GM12878 (cell line): Measurements from ENCODE around the gene IL17RA. TPM values are rescaled to one million over a fixed set of nuclear protein-coding genes. Genes with fewer than 3 reads are reported as not detected.

ENCODE experiments used
- ATAC-seq: fragments of 200-7000 bp; cut with Tn5 transposase; 3 replicates; pipeline ENCODE4 v1.9.1; 2020; ENCODE audit warnings: mild to moderate bottlenecking, moderate library complexity
- BruUV-seq: library from RNA; stranded (reverse); fragments of 400-500 nt; replicated peaks from 2 replicates; lab custom pipeline; 2021; lab: Mats Ljungman, UMichigan
- CTCF ChIA-PET: fragments of 300-600 bp; sonication (Branson Sonifier 250); formaldehyde crosslinking; extraction: SDS; loops from one replicate; lab custom pipeline; 2021; ENCODE audit warnings: inconsistent platforms; lab: Yijun Ruan, JAX
- POLR2A ChIA-PET: fragments of 350-600 bp; formaldehyde crosslinking; extraction: SDS; loops from one replicate; lab custom pipeline; 2021; ENCODE audit warnings: inconsistent platforms; lab: Charles Lee
- RAD21 ChIA-PET: fragments of 300-600 bp; sonication (Branson Sonifier 250); formaldehyde crosslinking; loops from one replicate; lab custom pipeline; 2023; ENCODE audit warnings: antibody characterized with exemption; ENCODE audit not compliant: unreplicated experiment; lab: Charles Lee
- SMC1A ChIA-PET: fragments of 300-600 bp; sonication (Branson Sonifier 250); formaldehyde crosslinking; loops from one replicate; lab custom pipeline; 2023; ENCODE audit not compliant: unreplicated experiment, uncharacterized antibody; lab: Charles Lee
- DNase-seq: peaks from one replicate; pipeline ENCODE4 v3.0.0-alpha.2; 2011; ENCODE audit warnings: low read depth, low spot score
- FAIRE-seq: peaks from 3 replicates; lab custom pipeline; 2011; peaks lifted over from hg19 to GRCh38; lab: Jason Lieb, UNC
- H2AFZ ChIP-seq: 2 replicates; pipeline ENCODE4 v1.6.0; 2011; ENCODE audit warnings: low read depth, low read length, control low read depth; ENCODE audit not compliant: control insufficient read depth
- H3K27ac ChIP-seq: 2 replicates; pipeline ENCODE4 v1.5.1; 2011; ENCODE audit warnings: control low read depth; ENCODE audit not compliant: control insufficient read depth, insufficient read depth
- H3K27me3 ChIP-seq, 2 experiments: replicated peaks in 1 of 2; 2 replicates each; pipeline versions ENCODE4 v1.6.0 to v1.6.1; 2011; ENCODE audit warnings: low read length in 1 of 2; ENCODE audit not compliant: control insufficient read depth in 2 of 2, insufficient read depth in 2 of 2
- H3K36me3 ChIP-seq, 2 experiments: 2 replicates each; pipeline ENCODE4 v1.5.1; 2011; ENCODE audit warnings: low read length in 1 of 2; ENCODE audit not compliant: control insufficient read depth in 2 of 2, insufficient read depth in 2 of 2
- H3K4me1 ChIP-seq: 2 replicates; pipeline ENCODE4 v1.6.1; 2011; ENCODE audit warnings: mild to moderate bottlenecking, low read length, moderate library complexity, mixed read lengths; ENCODE audit not compliant: control insufficient read depth, insufficient read depth
- H3K4me2 ChIP-seq: 2 replicates; pipeline ENCODE4 v1.6.0; 2011; ENCODE audit warnings: control low read depth; ENCODE audit not compliant: control insufficient read depth, insufficient read depth
- H3K4me3 ChIP-seq: fragments of 200-600 bp; sonication (generic); 2 replicates; pipeline ENCODE4 v1.5.1; 2016
- H3K79me2 ChIP-seq: 2 replicates; pipeline ENCODE4 v1.6.0; 2011; ENCODE audit warnings: low read length; ENCODE audit not compliant: control insufficient read depth, insufficient read depth
- H3K9ac ChIP-seq: 2 replicates; pipeline ENCODE4 v1.8.0; 2011; ENCODE audit warnings: low read length, control low read depth, mixed read lengths; ENCODE audit not compliant: control insufficient read depth, insufficient read depth
- H3K9me3 ChIP-seq: replicated peaks from 3 replicates; pipeline ENCODE4 v1.5.1; 2011; ENCODE audit warnings: mild to moderate bottlenecking, low read length; ENCODE audit not compliant: control insufficient read depth, insufficient read depth
- H4K20me1 ChIP-seq: 2 replicates; pipeline ENCODE4 v1.6.0; 2011; ENCODE audit not compliant: control insufficient read depth, insufficient read depth
- EZH2 ChIP-seq: IDR thresholded peaks from 2 replicates; pipeline ENCODE4 v1.6.1; 2012; ENCODE audit warnings: low read depth, mild to moderate bottlenecking, control low read depth, inconsistent platforms, low read length, borderline replicate concordance; ENCODE audit not compliant: control insufficient read depth
- GABPA ChIP-seq: IDR thresholded peaks from 2 replicates; pipeline ENCODE4 v1.6.1; 2014; ENCODE audit warnings: antibody characterized with exemption, low read depth, mild to moderate bottlenecking, inconsistent platforms
- MEF2B ChIP-seq: fragments of 450-650 bp; IDR thresholded peaks from 2 replicates; pipeline ENCODE4 v1.6.1; 2018; ENCODE audit warnings: mild to moderate bottlenecking, moderate library complexity; ENCODE audit not compliant: partially characterized antibody, poor library complexity, severe bottlenecking
- SIN3A ChIP-seq: IDR thresholded peaks from 2 replicates; pipeline ENCODE4 v1.6.1; 2012; ENCODE audit warnings: low read depth, low read length, improper control_type of control experiment
- TCF3 ChIP-seq: IDR thresholded peaks from 2 replicates; pipeline ENCODE4 v1.6.1; 2012; ENCODE audit warnings: low read depth, mild to moderate bottlenecking, low read length, borderline replicate concordance; ENCODE audit not compliant: insufficient read depth
- WGBS: methylation state at CpG from one replicate; pipeline ENCODE4 v1.1.6; 2016; ENCODE audit warnings: low lambda C conversion rate; ENCODE audit not compliant: insufficient replicate concordance, insufficient coverage; ENCODE audit errors: missing lambda C conversion rate; 5-methylcytosine and 5-hydroxymethylcytosine counted together
- in situ Hi-C: fragments of 300-500 bp; cut with MboI; formaldehyde crosslinking; loops from 9 replicates; pipeline ENCODE4 v1.14.3; 2018; ENCODE audit warnings: mixed read lengths
- intact Hi-C: fragments of 100-400 bp; cut with micrococcal nuclease; formaldehyde crosslinking; loops from one replicate; pipeline ENCODE4 v1.14.2; 2022; ENCODE audit not compliant: unreplicated experiment
- polyA plus RNA-seq, 11 experiments: library from polyadenylated mRNA; depleted of rRNA in 4 of 11; unstranded in 6 of 11; stranded (reverse) in 5 of 11; fragments of >200 nt; fragmentation: Nextera tagmentation in 4 of 11; fragmentation: Illumina TruSeq in 1 of 11; extraction: Ambion mirVana in 4 of 11; extraction: Trizol in 1 of 11; gene quantifications; 1 replicate in 1 of 11; 2 replicates in 10 of 11; pipeline versions ENCODE4 v1.2.1 to v1.2.3, GENCODE V29; 2011 to 2016; ENCODE audit warnings: inconsistent platforms in 2 of 11, missing spikeins in 2 of 11, low read depth in 1 of 11
- total RNA-seq, 4 experiments: library from RNA; depleted of rRNA in 3 of 4; stranded (reverse); fragments of >200 nt in 3 of 4; fragmentation: Illumina TruSeq in 1 of 4; extraction: Trizol in 1 of 4; gene quantifications; 2 replicates each; pipeline versions ENCODE4 v1.2.1 to v1.2.3, GENCODE V29; 2013 to 2021
- TF ChIP-seq, protein P1 (sequence below): fragments of 450-650 bp; IDR thresholded peaks from 2 replicates; pipeline ENCODE4 v1.6.1; 2014; ENCODE audit warnings: mild to moderate bottlenecking
- TF ChIP-seq, protein P2 (sequence below): fragments of 450-650 bp; formaldehyde crosslinking; IDR thresholded peaks from 2 replicates; pipeline ENCODE4 v1.4.0; 2022; ENCODE audit warnings: mild to moderate bottlenecking, moderate library complexity

Gene IL17RA
- total and polyA plus RNA-seq, 10 of the 15 experiments (the other 5 are each of a cell fraction or from before 2014, with no cell fraction given) = 0.71 to 10.2 (median 4.2) TPM

DNA sequence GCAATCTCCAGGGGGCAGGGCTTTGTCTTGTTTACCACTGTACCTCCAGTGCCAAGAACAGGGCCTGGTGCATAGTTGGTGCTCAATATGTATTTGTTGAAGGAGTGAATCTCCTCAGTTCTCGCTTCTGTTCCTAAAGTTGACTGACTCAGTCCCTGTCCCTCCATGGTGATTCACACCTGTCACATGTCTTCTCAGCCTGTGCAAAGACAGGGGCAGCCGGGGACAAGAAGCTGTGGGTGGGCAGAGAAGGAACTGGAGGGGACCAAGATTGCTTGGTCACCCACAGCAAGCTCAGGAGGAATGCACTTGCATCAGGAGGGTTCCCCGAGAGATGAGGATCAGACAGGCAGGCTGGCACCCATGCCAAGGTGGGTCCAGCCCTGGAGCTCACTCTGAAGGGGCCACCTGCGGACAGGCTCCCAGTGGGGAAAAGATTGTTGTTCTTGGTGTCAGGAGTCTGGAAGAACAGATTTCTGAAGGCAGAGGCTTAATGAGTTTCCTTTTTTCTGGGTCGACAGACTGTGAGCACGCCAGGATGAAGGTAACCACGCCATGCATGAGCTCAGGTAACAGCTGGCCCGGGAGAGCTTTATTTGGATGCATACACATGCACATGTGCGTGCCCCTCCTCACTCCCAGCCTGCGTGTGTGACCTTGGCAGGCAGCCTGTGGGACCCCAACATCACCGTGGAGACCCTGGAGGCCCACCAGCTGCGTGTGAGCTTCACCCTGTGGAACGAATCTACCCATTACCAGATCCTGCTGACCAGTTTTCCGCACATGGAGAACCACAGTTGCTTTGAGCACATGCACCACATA lies 16.9 kb downstream of the IL17RA start:
- Histone ChIP-seq H3K9me3 (no peaks in the 10 kb centered on the region), H2AFZ (no peak overlapping the region), H3K9ac (no peak overlapping the region), H3K4me3 (no peak overlapping the region), H3K4me2 (no peak overlapping the region), H4K20me1 (no peaks in the 10 kb centered on the region), H3K79me2 (no peaks in the 10 kb centered on the region), H3K4me1 (peaks cover 19% of the 10 kb centered on the region), H3K27me3 (no peaks in the 10 kb centered on the region), H3K27ac (no peak overlapping the region), H3K36me3 (peaks cover 19 to 29% of the 10 kb centered on the region in 2 experiments)
- RAD21 ChIA-PET = no interaction called here
- POLR2A ChIA-PET = no interaction called here
- TF ChIP-seq EZH2 (no peak), SIN3A (no peak), GABPA (no peak), MEF2B (no peak), TCF3 (no peak)
- TF ChIP-seq, protein P1, sequence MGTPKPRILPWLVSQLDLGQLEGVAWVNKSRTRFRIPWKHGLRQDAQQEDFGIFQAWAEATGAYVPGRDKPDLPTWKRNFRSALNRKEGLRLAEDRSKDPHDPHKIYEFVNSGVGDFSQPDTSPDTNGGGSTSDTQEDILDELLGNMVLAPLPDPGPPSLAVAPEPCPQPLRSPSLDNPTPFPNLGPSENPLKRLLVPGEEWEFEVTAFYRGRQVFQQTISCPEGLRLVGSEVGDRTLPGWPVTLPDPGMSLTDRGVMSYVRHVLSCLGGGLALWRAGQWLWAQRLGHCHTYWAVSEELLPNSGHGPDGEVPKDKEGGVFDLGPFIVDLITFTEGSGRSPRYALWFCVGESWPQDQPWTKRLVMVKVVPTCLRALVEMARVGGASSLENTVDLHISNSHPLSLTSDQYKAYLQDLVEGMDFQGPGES = no peak
- TF ChIP-seq, protein P2, sequence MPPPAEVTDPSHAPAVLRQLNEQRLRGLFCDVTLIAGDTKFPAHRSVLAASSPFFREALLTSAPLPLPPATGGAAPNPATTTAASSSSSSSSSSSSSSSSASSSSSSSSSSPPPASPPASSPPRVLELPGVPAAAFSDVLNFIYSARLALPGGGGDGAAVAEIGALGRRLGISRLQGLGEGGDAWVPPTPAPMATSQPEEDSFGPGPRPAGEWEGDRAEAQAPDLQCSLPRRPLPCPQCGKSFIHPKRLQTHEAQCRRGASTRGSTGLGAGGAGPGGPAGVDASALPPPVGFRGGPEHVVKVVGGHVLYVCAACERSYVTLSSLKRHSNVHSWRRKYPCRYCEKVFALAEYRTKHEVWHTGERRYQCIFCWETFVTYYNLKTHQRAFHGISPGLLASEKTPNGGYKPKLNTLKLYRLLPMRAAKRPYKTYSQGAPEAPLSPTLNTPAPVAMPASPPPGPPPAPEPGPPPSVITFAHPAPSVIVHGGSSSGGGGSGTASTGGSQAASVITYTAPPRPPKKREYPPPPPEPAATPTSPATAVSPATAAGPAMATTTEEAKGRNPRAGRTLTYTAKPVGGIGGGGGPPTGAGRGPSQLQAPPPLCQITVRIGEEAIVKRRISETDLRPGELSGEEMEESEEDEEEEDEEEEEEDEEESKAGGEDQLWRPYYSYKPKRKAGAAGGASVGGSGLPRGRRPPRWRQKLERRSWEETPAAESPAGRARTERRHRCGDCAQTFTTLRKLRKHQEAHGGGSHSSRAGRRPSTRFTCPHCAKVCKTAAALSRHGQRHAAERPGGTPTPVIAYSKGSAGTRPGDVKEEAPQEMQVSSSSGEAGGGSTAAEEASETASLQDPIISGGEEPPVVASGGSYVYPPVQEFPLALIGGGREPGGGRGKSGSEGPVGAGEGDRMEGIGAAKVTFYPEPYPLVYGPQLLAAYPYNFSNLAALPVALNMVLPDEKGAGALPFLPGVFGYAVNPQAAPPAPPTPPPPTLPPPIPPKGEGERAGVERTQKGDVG = no peak
- FAIRE-seq (no peak), ATAC-seq (no peak), DNase-seq (no peak)
- SMC1A ChIA-PET = no interaction called here
- WGBS = 87% methylated on average over 14 of the region's 14 CpGs
- in situ Hi-C loops = no loop called here
- CTCF ChIA-PET = interaction anchor here (1.1 kb wide), 1 partner anchor 40 kb away, joined by 4 read pairs; no protein-coding TSS in a partner anchor
- intact Hi-C loops = no loop called here
- BruUV-seq = no TSS peak
